ENCODE results near the gene ZNF644.

ZNF644 gene

DNA sequence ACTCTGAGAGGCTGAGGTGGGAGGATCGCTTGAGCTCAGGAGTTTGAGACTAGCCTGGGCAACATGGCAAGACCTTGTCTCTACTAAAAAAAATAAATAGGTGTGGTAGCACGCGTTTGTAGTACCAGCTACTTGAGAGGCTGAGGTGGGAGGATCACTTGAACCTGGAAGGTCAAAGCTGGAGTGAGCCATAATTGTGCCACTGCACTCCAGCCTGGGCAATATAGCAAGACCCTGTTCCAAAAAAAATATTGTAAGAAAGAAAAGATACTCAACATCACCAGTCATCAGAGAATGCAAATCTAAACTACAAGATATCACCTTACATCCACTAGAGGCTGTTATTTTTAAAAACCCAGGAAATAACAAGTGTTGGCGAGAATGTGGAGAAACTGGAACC is 32.5 kb downstream of the ZNF644 start:
- H3K9me3 Mint-ChIP-seq: peaks cover 70% of the 10 kb centered on the region
- peaks cover 90% of the 10 kb centered on the region for H3K36me3 Mint-ChIP-seq (ENCODE audit: low read depth)
- TF ChIP-seq, protein P1, sequence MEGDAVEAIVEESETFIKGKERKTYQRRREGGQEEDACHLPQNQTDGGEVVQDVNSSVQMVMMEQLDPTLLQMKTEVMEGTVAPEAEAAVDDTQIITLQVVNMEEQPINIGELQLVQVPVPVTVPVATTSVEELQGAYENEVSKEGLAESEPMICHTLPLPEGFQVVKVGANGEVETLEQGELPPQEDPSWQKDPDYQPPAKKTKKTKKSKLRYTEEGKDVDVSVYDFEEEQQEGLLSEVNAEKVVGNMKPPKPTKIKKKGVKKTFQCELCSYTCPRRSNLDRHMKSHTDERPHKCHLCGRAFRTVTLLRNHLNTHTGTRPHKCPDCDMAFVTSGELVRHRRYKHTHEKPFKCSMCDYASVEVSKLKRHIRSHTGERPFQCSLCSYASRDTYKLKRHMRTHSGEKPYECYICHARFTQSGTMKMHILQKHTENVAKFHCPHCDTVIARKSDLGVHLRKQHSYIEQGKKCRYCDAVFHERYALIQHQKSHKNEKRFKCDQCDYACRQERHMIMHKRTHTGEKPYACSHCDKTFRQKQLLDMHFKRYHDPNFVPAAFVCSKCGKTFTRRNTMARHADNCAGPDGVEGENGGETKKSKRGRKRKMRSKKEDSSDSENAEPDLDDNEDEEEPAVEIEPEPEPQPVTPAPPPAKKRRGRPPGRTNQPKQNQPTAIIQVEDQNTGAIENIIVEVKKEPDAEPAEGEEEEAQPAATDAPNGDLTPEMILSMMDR (IDR thresholded peaks at IDR 0.05; ENCODE audit: unreplicated experiment in 3 of 3): no peak
- H3K27ac Mint-ChIP-seq: no peak overlapping the region
- no peak overlapping the region for H3K4me3 Mint-ChIP-seq
- no peaks in the 10 kb centered on the region for H3K4me1 Mint-ChIP-seq
- H3K27me3 Mint-ChIP-seq (ENCODE audit: low read depth): no peaks in the 10 kb centered on the region

DNA sequence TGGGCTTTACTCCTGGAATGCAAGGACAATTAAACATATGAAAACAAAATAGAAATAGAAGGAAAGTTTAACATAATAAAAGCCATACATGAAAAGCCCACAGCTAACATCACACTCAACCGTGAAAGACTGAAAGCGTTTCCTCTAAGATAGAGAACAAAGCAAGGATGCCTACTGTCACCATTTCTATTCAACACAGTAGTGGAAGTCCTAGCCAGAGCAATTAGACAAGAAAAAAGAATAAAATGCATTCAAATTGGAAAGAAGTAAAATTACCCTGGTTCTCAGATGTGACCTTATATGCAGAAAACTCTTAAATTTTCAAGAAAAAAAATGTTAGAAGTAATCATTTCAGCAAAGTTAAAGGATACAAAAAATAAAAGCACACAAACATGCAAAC is 34.0 kb downstream of the ZNF644 start:
- H3K9me3 Mint-ChIP-seq: peaks cover 57% of the 10 kb centered on the region
- H3K27ac Mint-ChIP-seq: no peak overlapping the region
- TF ChIP-seq, protein P1 (IDR thresholded peaks at IDR 0.05; ENCODE audit: unreplicated experiment in 3 of 3): no peak
- H3K27me3 Mint-ChIP-seq (ENCODE audit: low read depth): no peaks in the 10 kb centered on the region
- peaks cover 88% of the 10 kb centered on the region for H3K36me3 Mint-ChIP-seq (ENCODE audit: low read depth)
- no peaks in the 10 kb centered on the region for H3K4me1 Mint-ChIP-seq
- no peak overlapping the region for H3K4me3 Mint-ChIP-seq

DNA sequence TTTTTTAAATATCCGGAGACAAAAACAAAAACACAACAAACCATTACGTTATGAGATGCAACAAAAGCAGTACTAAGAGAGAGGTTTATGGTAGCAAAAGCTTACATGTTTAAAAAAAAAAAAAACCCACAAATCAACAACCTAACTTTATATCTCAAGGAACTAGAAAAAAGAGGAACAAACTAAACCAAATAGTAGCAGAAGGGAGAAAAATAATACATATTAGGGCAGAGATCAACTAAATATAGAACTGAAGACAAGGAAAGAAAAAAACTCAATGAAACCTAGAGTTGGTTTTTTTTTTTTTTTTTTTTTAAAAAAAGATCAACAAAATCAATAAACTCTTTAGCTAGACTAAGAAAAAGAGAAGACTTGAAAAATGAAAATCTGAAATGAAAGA is 34.9 kb downstream of the ZNF644 start:
- H3K36me3 Mint-ChIP-seq (ENCODE audit: low read depth): peaks cover 85% of the 10 kb centered on the region
- TF ChIP-seq, protein P1 (IDR thresholded peaks at IDR 0.05; ENCODE audit: unreplicated experiment in 3 of 3): no peak
- H3K9me3 Mint-ChIP-seq: peaks cover 52% of the 10 kb centered on the region
- H3K27me3 Mint-ChIP-seq (ENCODE audit: low read depth): no peaks in the 10 kb centered on the region
- H3K27ac Mint-ChIP-seq: no peak overlapping the region
- no peak overlapping the region for H3K4me3 Mint-ChIP-seq
- no peaks in the 10 kb centered on the region for H3K4me1 Mint-ChIP-seq

DNA sequence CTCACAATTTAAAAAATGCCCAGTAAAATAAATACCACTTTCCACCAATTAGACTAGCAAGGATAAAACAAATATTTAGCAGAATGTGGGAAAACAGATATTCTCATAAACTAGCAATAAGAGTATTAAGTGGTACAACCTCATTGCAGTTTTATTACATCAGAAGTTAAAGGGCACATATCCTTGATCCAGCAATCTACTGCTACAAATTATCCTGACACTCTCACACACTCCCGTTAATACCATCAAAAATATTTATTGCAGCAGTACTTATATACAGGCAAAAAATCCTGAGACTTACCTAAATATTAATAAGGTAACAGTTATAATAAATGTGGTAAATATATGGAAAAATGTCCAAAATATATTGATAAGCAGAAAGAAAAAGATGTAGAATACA is 44.3 kb downstream of the ZNF644 start:
- Mint-ChIP-seq H3K9me3 (peaks cover 3% of the 10 kb centered on the region), H3K4me3 (no peak overlapping the region), H3K4me1 (peaks cover 11% of the 10 kb centered on the region), H3K27ac (no peak overlapping the region), H3K27me3 (ENCODE audit: low read depth) (no peaks in the 10 kb centered on the region), H3K36me3 (ENCODE audit: low read depth) (peaks cover 71% of the 10 kb centered on the region)
- TF ChIP-seq, protein P1 (IDR thresholded peaks at IDR 0.05; ENCODE audit: unreplicated experiment in 3 of 3): no peak

DNA sequence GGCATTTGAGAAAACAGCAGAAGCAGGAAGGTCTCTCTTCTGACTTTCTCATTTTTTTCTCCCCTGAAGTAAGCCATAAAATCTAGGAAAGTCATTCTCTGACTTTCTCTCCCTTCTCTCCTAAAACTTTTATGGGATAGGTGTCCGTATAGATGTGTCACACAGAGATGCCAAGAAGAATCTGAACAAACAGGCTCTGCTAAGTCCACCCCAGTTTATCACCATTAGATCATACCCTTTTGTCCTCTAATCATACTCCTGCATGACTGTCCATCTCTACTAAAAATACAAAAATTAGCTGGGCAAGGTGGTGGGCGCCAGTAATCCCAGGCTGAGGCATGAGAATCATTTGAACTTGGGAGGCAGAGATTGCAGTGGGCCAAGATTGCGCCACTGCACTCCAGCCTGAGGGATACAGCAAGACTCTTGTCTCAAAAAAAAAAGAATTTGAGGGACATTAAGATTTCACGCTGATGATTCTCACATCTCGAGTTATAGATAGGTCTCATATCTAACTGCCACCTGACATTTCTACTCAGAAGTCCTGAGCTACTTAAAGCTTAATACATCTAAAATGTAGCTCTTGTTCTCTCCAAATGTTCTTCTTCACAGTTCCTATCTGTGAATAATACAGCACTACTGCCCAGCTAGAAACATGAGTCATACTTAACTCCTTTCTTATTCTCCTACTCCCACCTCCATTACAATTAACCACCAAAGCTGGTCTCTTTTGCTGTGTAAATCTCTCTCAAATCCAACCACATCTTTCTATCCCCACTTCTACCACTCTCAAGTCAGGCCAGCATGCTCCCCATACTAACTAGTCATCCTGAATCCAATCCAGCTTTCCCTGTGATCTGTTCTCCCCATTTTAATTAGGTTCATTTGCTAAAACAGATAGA is 47.7 kb downstream of the ZNF644 start:
- no peaks in the 10 kb centered on the region for H3K27me3 Mint-ChIP-seq (ENCODE audit: low read depth)
- no peak overlapping the region for H3K4me3 Mint-ChIP-seq
- TF ChIP-seq, protein P1 (IDR thresholded peaks at IDR 0.05; ENCODE audit: unreplicated experiment in 3 of 3): no peak
- peaks cover 3% of the 10 kb centered on the region for H3K9me3 Mint-ChIP-seq
- peak overlapping the region in 1 of 3 experiments; percentile 12 for H3K27ac Mint-ChIP-seq
- peaks cover 64% of the 10 kb centered on the region for H3K36me3 Mint-ChIP-seq (ENCODE audit: low read depth)
- H3K4me1 Mint-ChIP-seq: peaks cover 11% of the 10 kb centered on the region

GRCh38 chr1:90970208-90970607 is 51.6 kb downstream of the ZNF644 start:
- Mint-ChIP-seq H3K27ac (no peak overlapping the region), H3K27me3 (ENCODE audit: low read depth) (no peaks in the 10 kb centered on the region), H3K4me1 (peaks cover 5% of the 10 kb centered on the region), H3K36me3 (ENCODE audit: low read depth) (peaks cover 48% of the 10 kb centered on the region), H3K4me3 (no peak overlapping the region), H3K9me3 (no peaks in the 10 kb centered on the region)
- TF ChIP-seq, protein P1 (IDR thresholded peaks at IDR 0.05; ENCODE audit: unreplicated experiment in 3 of 3): no peak

Measured in nephron (organoid).